ENCODE measurements around the gene KRIT1. TPM values are rescaled to one million over a fixed set of nuclear protein-coding genes. Genes with fewer than 3 reads are reported as not detected.

Gene KRIT1
- total RNA-seq, 1 donor from 2014 or later = 54.3 TPM

DNA sequence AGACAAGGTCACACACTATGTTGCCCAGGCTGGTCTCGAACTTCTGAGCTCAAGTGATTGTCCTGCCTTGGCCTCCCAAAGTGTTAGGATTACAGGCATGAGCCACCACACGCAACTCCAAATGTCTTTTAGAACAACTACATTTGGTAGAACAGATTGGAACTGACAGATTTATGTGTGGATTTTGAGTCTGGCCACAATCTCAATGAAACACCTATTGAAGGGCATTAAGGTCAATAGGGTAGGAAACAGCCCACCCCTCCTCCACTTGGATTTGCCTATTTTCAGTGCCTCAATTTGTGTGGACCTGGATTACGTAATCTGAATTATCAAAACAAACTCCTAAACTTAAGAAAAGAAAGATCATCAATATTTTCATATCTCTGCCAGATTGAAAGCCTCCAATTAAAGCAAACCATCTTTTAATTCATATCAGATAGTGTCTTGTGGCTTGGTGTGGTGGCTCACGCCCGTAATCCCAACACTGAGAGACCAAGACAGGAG, 95.9 kb downstream of the KRIT1 start:
- H3K4me3 Mint-ChIP-seq = no peak overlapping the region
- no peaks in the 10 kb centered on the region for H3K27me3 Mint-ChIP-seq (ENCODE audit: low read depth)
- H3K36me3 Mint-ChIP-seq = no peaks in the 10 kb centered on the region
- H3K27ac Mint-ChIP-seq = no peak overlapping the region
- no peaks in the 10 kb centered on the region for H3K9me3 Mint-ChIP-seq
- no peak for DNase-seq (ENCODE audit: low spot score in 2 of 2, unreplicated experiment in 2 of 2)
- peaks cover 9% of the 10 kb centered on the region for H3K4me1 Mint-ChIP-seq
- TF ChIP-seq, protein P1, sequence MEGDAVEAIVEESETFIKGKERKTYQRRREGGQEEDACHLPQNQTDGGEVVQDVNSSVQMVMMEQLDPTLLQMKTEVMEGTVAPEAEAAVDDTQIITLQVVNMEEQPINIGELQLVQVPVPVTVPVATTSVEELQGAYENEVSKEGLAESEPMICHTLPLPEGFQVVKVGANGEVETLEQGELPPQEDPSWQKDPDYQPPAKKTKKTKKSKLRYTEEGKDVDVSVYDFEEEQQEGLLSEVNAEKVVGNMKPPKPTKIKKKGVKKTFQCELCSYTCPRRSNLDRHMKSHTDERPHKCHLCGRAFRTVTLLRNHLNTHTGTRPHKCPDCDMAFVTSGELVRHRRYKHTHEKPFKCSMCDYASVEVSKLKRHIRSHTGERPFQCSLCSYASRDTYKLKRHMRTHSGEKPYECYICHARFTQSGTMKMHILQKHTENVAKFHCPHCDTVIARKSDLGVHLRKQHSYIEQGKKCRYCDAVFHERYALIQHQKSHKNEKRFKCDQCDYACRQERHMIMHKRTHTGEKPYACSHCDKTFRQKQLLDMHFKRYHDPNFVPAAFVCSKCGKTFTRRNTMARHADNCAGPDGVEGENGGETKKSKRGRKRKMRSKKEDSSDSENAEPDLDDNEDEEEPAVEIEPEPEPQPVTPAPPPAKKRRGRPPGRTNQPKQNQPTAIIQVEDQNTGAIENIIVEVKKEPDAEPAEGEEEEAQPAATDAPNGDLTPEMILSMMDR (IDR thresholded peaks at IDR 0.05; ENCODE audit: unreplicated experiment) = no peak

Small RNA genes lying within 50 kb of the gene (microRNA-seq; reads per million reads assigned to microRNA genes)
- 1.2 reads per million for gene MIR1285-1

Other genes starting within 250 kb of the KRIT1 start
- gene CYP51A1, start 111.4 kb downstream of the KRIT1 start, total RNA-seq = 46.3 to 51.0 TPM (median 47.3 TPM) in 3 replicates
- 0.42 to 0.51 TPM (median 0.50 TPM) in 3 replicates for gene LRRD1, start 66.8 kb downstream of the KRIT1 start, total RNA-seq
- 63.9 to 66.9 TPM (median 66.6 TPM) in 3 replicates for gene ANKIB1, start 60 bp upstream of the KRIT1 start, total RNA-seq
- 53.2 to 54.7 TPM (median 53.6 TPM) in 3 replicates for gene GATAD1, start 201.6 kb upstream of the KRIT1 start, total RNA-seq
- gene ERVW-1, start 232.0 kb upstream of the KRIT1 start, total RNA-seq = 0.16 to 0.24 TPM in 2 of 3 replicates, not detected in the other